Tibial artery (tissue), 4 donors: ENCODE data around the gene ENTPD7.

Experiments
- DNase-seq, 2 donors: peaks; one replicate each; pipeline ENCODE4 v3.0.0-alpha.2; 2019
- H3K27ac ChIP-seq, 2 donors: fragments of 200-600 bp; sonication (generic) in 1 of 2; 1 replicate in 1 of 2; 2 replicates in 1 of 2; pipeline ENCODE4 v1.5.1; 2018 to 2019; ENCODE audit warnings: mild to moderate bottlenecking in 1 of 2
- H3K27me3 ChIP-seq, 2 donors: fragments of 200-600 bp; sonication (generic) in 1 of 2; one replicate each; pipeline versions ENCODE4 v1.5.1 to v1.6.0; 2016 to 2019
- H3K36me3 ChIP-seq, 3 donors: fragments of 200-600 bp; sonication (generic) in 2 of 3; one replicate each; pipeline ENCODE4 v1.5.1; 2016 to 2019; ENCODE audit warnings: mild to moderate bottlenecking in 2 of 3
- H3K4me1 ChIP-seq, 4 donors: fragments of 200-600 bp; sonication (generic) in 2 of 4; 1 replicate in 3 of 4; 2 replicates in 1 of 4; pipeline ENCODE4 v1.5.1; 2016 to 2019
- H3K4me3 ChIP-seq, 2 donors: fragments of 200-600 bp; sonication (generic) in 1 of 2; 1 replicate in 1 of 2; 2 replicates in 1 of 2; pipeline ENCODE4 v1.5.1; 2018 to 2019; ENCODE audit warnings: mild to moderate bottlenecking in 2 of 2
- H3K9me3 ChIP-seq, 3 donors: fragments of 200-600 bp; sonication (generic) in 1 of 3; one replicate each; pipeline ENCODE4 v1.5.1; 2016 to 2019
- CTCF ChIP-seq, 2 experiments: fragments of 200-600 bp in 1 of 2; fragments of 450-650 bp in 1 of 2; IDR thresholded peaks; one replicate each; pipeline ENCODE4 v1.5.1; 2017 to 2019; ENCODE audit warnings: antibody characterized with exemption in 2 of 2, mild to moderate bottlenecking in 1 of 2, moderate library complexity in 1 of 2
- intact Hi-C: fragments of 100-400 bp; cut with DNase I; formaldehyde crosslinking; loops from one replicate; pipeline ENCODE4 v1.15.0; 2023; ENCODE audit warnings: low total_unique reads

The ENTPD7 gene

GRCh38 chr10:99709480-99710229 lies 50.3 kb downstream of the ENTPD7 start:
- intact Hi-C loops: no loop called here
- no peaks in the 10 kb centered on the region for H3K27me3 ChIP-seq
- no peak overlapping the region for H3K27ac ChIP-seq
- no peak for TF ChIP-seq CTCF (IDR thresholded peaks at IDR 0.05)
- H3K9me3 ChIP-seq: no peaks in the 10 kb centered on the region
- peaks cover 9 to 64% (median 37%) of the 10 kb centered on the region in 3 donors for H3K36me3 ChIP-seq
- DNase-seq: no peak
- H3K4me3 ChIP-seq: no peak overlapping the region
- no peaks in the 10 kb centered on the region for H3K4me1 ChIP-seq

GRCh38 chr10:99711129-99711719 lies 51.9 kb downstream of the ENTPD7 start:
- no peak for DNase-seq
- intact Hi-C loops: no loop called here
- no peak overlapping the region for H3K4me3 ChIP-seq
- peak; percentile 22 to 23 for TF ChIP-seq CTCF (IDR thresholded peaks at IDR 0.05)
- no peak overlapping the region for H3K27ac ChIP-seq
- H3K27me3 ChIP-seq: no peaks in the 10 kb centered on the region
- H3K4me1 ChIP-seq: no peaks in the 10 kb centered on the region
- peaks cover 15 to 71% (median 50%) of the 10 kb centered on the region in 3 donors for H3K36me3 ChIP-seq
- no peaks in the 10 kb centered on the region for H3K9me3 ChIP-seq

GRCh38 chr10:99714446-99714845 lies 55.1 kb downstream of the ENTPD7 start:
- no peak for DNase-seq
- H3K27me3 ChIP-seq: no peaks in the 10 kb centered on the region
- intact Hi-C loops: no loop called here
- TF ChIP-seq CTCF (IDR thresholded peaks at IDR 0.05): no peak
- H3K9me3 ChIP-seq: no peaks in the 10 kb centered on the region
- H3K4me1 ChIP-seq: no peaks in the 10 kb centered on the region
- H3K27ac ChIP-seq: no peak overlapping the region
- H3K4me3 ChIP-seq: no peak overlapping the region
- peaks cover 37 to 93% (median 79%) of the 10 kb centered on the region in 3 donors for H3K36me3 ChIP-seq

GRCh38 chr10:99720387-99720786 lies 61.1 kb downstream of the ENTPD7 start:
- no peaks in the 10 kb centered on the region for H3K27me3 ChIP-seq
- no peaks in the 10 kb centered on the region for H3K9me3 ChIP-seq
- no peak overlapping the region for H3K27ac ChIP-seq
- H3K36me3 ChIP-seq: peaks cover 65 to 99% (median 95%) of the 10 kb centered on the region in 3 donors
- no peak for TF ChIP-seq CTCF (IDR thresholded peaks at IDR 0.05)
- intact Hi-C loops: no loop called here
- H3K4me3 ChIP-seq: no peak overlapping the region
- H3K4me1 ChIP-seq: no peaks in the 10 kb centered on the region
- no peak for DNase-seq

GRCh38 chr10:99730026-99730425 lies 70.7 kb downstream of the ENTPD7 start:
- Histone ChIP-seq H3K4me3 (no peak overlapping the region), H3K36me3 (peaks cover 21 to 37% (median 23%) of the 10 kb centered on the region in 3 donors), H3K27me3 (no peaks in the 10 kb centered on the region), H3K9me3 (no peaks in the 10 kb centered on the region), H3K4me1 (peaks cover 0 to 29% (median 19%) of the 10 kb centered on the region in 4 donors), H3K27ac (no peak overlapping the region)
- intact Hi-C loops: loop anchor here (5.0 kb wide), 1 partner anchor 108 kb away; the partner anchor contains the start of gene SLC25A28
- TF ChIP-seq CTCF (IDR thresholded peaks at IDR 0.05): no peak
- no peak for DNase-seq
